22Rv1 (cell line): Measurements from ENCODE around the gene COMMD9.

ENCODE experiments used
- H3K27ac ChIP-seq: fragments of 450-650 bp; 2 replicates; pipeline ENCODE4 v1.5.1; 2017
- ZFX ChIP-seq: fragments of 450-650 bp; IDR thresholded peaks from 2 replicates; pipeline ENCODE4 v1.6.1; 2017; ENCODE audit warnings: antibody characterized with exemption, borderline replicate concordance
- TF ChIP-seq, protein P1 (sequence below): fragments of 450-650 bp; IDR thresholded peaks from 2 replicates; pipeline ENCODE4 v1.5.1; 2017; ENCODE audit warnings: mild to moderate bottlenecking

Gene COMMD9

DNA sequence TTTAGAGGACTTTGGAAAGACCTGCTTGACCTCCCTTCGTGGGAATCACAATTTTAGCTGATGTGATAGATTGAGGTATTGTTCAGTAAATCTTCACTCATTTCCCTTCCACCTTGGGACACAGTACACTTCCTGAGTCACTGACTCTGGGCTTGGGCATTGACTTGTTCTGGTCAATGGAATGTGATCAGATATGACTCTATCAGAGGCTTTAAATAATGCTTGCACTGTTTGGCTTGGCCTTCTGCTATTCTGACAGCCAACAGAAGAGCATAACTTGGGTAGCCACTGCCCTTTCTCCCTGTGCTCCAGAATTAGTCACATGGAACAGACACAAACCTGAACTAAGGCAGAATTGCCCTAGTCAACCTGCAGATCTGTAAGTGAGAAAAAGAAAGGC, 19.4 kb upstream of the COMMD9 start:
- no peak for TF ChIP-seq ZFX
- TF ChIP-seq, protein P1, sequence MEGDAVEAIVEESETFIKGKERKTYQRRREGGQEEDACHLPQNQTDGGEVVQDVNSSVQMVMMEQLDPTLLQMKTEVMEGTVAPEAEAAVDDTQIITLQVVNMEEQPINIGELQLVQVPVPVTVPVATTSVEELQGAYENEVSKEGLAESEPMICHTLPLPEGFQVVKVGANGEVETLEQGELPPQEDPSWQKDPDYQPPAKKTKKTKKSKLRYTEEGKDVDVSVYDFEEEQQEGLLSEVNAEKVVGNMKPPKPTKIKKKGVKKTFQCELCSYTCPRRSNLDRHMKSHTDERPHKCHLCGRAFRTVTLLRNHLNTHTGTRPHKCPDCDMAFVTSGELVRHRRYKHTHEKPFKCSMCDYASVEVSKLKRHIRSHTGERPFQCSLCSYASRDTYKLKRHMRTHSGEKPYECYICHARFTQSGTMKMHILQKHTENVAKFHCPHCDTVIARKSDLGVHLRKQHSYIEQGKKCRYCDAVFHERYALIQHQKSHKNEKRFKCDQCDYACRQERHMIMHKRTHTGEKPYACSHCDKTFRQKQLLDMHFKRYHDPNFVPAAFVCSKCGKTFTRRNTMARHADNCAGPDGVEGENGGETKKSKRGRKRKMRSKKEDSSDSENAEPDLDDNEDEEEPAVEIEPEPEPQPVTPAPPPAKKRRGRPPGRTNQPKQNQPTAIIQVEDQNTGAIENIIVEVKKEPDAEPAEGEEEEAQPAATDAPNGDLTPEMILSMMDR: no peak
- H3K27ac ChIP-seq: no peak overlapping the region

DNA sequence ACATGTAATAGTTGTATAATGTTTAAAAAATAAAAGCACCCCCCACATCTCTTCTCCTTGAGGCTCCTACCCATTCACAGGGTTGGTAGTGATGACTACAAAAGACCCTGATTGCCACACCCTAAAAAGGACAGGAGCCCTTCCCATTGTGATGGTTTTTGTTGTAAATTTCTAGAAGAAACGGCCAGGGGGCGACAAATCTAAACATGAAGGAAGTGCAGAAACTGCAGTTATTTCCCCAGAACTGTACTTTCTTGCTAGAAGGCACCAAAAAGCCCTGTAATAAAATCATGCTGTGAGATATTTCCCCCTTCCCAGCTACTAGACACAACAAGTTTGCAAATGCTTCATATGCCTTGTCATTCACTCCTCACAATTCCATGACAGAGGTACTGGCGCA, 17.7 kb upstream of the COMMD9 start:
- H3K27ac ChIP-seq: no peak overlapping the region
- TF ChIP-seq ZFX: no peak
- TF ChIP-seq, protein P1: peak; percentile 46

DNA sequence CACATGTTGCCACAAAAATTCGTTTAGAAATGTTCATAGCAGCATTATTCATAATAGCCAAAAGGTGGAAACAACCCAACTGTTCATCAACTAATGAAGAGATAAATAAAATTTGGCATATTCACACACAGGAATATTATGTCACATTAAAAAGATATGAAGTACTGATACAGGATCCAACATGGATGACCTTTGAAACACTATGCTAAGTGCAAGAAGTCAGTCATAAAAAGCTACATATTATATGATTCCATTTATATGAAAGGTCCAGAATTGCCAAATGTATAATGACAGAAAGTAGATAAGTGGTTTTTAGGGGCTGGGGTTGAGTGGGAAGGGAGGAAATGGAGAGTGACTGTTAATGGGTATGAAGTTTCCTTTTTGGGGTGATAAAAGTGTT, 15.8 kb upstream of the COMMD9 start:
- TF ChIP-seq, protein P1: no peak
- TF ChIP-seq ZFX: no peak
- H3K27ac ChIP-seq: no peak overlapping the region

DNA sequence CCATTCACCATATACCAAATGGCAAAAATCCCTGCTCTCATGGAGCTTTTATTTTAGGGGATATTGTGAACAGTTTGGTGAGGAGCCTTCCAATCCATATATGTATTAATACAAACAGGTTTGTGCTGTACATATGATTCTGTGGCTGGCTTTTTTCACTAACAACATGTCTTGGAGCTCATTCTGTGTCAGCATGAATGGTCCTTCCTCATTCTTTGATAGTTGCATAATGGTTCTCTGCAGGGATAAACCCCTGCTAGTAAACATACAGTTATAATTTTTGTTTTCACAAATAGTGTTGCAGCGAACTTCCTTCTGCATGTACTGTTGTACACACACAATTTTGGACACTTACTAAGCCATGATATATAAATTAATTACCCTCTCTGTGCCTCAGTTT, 15.1 kb upstream of the COMMD9 start:
- TF ChIP-seq, protein P1: no peak
- TF ChIP-seq ZFX: no peak
- H3K27ac ChIP-seq: no peak overlapping the region

DNA sequence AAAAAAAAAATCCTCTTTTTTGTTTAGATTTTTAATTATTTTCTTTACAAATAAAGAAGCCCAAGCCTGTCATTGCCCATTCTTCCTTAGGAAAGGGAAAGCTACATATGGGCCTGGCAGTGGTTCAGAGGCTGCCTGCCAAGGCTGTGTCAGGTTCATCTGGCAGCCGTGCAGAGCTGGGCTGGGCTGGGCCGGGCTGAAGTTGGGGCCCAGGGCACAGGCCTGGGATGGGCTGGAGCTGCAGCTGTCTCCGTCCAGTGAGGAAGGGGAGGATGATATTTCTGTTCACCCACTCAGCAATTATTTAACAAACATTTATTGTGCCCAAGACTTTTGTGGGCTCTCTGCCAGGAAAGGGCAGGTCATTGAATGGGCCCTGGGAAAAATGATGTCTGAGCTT, 11.4 kb upstream of the COMMD9 start:
- TF ChIP-seq, protein P1: no peak
- H3K27ac ChIP-seq: no peak overlapping the region

DNA sequence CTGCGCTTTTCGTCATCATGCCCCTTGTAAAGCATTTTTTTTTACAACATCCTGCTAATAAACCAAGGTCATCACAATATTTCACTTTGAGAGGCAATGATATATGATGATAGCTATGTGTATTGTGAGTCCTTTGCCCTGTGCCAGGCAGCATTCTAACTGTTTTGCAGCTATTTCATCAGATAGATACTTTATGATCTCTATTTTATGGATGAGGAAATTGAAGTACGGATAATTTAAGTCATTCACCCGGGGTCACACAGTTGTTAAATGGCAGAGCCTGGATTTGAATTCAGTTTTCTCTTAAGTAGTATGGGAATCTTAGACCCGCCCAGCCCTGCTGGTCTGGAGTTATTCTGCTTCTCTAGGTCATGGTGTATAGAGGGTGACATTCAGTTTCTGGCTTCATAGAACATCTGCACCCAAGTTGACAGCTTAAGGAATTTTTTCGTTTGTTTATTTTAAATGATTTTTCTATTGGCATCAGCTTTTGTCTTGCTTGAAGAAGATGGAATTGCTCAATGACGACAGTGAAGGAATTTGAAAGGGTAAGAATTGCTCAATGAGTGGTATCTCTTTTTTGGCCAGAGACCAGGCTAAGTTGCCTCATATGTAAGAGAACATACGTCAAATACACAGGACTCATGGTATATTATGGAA, 7.8 kb upstream of the COMMD9 start:
- no peak overlapping the region for H3K27ac ChIP-seq
- TF ChIP-seq, protein P1: no peak
- TF ChIP-seq ZFX: no peak

DNA sequence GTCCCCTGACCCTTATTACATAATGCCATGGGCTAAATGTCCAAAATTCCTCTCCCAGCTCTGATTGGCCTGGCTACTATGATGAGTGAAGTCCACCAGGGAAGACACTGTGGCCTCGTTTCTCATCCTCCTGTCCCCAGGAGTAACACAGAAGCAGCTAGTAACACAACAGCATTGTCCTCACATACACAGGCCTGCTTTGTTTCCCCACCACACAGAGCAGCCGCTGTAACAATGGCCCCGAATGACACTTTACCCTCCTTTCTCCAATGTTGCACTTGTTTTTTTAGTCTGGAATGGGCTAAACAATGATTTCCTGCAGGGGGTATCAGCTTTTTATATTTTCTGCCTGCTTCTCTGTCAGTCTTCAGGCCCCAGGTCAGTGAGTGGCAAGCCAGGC, 6.7 kb upstream of the COMMD9 start, which contains the start of gene PRR5L:
TSS of gene PRR5L (plus strand) at position 363 of the 400 bp plus-strand sequence. CDS start 104,834 bp downstream, outside the sequence.
- no peak for TF ChIP-seq ZFX
- TF ChIP-seq, protein P1: no peak
- no peak within 1 kb of the TSS for H3K27ac ChIP-seq
